DMS53 treated with DMSO at 0.1 percent for 48 hours (cell line): ENCODE measurements around the gene ZHX3.

ENCODE experiments used
- DNase-seq: peaks from one replicate; lab custom pipeline; 2025; ENCODE audit not compliant: unreplicated experiment; lab: John Stamatoyannopoulos, UW

ZHX3 gene

GRCh38 chr20:41158082-41158625 is 159.4 kb downstream of the ZHX3 start:
- no peak for DNase-seq

GRCh38 chr20:41155261-41155660 is 162.3 kb downstream of the ZHX3 start:
- no peak for DNase-seq

- no peak for DNase-seq
Measured at GRCh38 chr20:41154436-41155176, 162.9 kb downstream of the ZHX3 start.

DNA sequence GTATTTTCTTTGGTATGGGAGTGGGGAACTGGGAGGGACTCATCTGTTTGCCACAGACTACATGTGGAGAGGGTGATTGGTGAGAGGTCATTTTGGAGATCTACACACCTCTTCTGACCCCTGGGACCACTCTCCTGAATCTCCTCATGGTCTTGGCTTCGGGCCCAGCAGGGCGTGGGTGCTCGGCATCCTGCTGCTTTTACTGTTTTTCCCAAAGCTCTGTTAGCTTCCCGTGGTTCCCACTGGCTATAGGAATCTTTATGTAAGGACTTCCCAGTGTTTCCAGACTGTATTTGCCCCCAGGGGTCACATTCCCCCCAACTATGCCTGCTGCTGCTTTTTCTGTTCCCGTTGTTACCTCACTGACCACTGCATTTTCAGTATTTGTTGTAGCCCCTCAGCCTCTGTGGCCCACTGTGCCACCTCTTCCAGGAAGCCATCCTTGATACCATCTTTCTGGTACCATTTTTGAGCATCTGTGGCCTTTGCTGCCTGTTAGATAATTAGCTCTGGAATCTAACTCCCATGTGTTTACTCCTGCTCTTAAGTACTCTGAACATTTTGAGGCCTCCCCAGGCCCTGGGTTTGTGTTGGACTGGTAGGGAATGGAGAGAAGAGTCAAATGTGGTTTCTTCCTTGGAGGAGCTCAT is 165.3 kb downstream of the ZHX3 start:
- no peak for DNase-seq

DNA sequence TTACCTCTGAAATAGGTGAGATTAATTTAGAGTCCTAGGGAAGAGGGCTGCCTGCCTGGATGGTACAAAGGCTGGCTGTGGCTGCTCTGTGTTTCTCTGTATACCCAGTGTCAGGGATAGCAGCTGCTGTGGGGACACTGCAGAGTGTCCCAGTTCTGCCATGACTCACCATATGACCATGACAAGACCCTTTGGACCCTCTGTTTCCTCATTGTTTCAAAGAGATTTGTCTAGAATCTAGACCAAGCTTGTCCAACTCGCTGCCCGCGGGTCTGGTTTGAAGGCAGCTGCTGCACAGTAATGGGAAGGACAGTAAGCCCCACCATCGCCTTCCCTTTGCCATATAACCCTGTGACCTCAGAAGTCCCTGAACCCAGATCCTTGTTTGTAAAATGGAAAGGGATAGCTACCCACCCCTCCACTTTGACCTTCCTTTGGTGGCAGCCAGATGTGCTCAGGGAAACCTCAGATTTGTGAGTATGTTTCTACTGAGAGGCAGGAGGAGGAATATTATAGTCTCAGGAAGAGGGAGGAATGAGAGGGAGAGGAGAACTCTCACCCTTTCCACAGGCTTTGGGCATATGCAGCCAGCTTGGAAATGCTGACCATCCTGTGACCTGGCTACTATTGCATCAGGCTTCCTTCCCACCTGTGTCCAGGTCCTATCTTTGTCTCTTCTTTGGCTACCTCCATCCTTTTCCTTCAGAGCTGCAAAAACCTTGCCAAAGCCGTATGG is 166.2 kb downstream of the ZHX3 start:
- no peak for DNase-seq

DNA sequence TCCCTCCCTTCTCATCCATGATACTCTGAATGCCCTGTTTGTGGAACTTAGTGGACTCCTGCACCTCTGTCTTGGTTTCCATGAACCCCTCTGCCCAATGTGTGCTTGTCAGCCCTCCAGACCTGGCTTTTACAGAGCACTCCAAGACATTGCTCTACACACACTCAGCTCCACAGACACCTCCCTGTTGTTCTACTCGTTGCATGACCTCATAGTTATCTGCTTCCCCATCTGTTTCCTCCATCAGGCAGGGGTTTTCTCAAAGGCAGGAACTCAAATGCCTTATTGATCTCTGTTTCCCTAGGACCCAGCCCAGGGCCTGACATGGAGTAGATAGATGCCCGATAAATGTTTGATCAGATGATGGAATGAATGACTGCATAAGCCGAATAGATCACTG is 166.9 kb downstream of the ZHX3 start:
- DNase-seq: no peak

GRCh38 chr20:41148942-41149341 is 168.6 kb downstream of the ZHX3 start:
- DNase-seq: no peak

DNA sequence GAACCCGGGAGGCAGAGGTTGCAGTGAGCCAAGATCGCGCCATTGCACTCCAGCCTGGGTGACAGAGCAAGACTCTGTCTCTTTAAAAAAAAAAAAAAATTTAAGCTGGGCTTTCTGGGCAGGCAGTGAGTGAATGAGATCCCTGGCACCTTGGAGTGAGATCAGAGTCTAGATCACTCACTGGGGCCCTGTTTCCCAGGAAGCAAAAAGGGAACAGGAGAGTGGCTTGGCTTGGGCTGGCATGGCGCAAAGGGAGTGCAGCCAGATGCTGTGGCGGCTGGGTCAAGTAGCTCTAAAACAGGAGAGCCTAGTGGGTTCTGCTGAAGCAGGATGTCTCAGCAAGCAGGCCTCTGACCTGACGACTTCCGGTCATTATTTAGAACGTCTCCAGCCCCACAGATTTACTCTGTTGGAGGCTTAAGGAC is 169.8 kb downstream of the ZHX3 start:
- DNase-seq: no peak

DNA sequence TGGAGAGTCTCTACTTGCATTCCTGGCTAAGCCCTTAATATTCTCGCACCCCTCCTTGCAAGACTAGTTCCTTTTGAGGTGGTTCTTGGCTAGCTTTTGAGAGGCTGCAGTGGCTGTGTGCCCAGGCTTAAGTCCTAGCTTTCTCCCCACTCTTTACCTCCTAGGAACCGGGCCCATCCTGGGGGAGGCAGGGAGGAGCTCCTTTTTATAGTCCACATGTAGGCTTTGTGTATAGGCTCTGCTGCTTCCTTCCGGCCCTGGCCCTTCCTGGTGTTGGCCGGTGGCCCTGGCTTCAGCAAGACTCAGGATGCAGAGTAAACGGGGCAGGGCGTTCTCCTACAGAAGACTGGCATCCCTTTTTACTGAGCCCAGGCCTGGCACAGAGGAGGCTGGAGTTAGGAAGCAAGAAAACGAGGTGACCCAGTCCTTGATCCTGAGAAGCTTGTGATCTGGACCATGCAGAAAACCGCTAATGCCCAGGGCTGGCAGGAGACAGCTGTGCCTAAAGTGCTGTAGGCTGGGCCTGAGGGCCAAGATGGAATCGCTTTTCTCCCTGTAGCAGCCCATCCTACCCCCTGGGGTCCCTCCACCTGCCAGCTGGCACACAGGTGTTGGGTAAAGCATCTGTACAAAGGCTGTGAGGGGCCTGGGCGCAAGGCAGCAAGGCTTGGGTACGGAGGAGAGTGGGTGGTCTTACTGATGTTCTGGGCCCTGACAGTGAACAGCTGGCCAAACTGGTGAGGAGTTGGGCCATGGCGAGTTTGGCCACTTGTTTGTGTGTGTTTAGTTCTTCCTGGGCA is 171.5 kb downstream of the ZHX3 start:
- DNase-seq: no peak

DNA sequence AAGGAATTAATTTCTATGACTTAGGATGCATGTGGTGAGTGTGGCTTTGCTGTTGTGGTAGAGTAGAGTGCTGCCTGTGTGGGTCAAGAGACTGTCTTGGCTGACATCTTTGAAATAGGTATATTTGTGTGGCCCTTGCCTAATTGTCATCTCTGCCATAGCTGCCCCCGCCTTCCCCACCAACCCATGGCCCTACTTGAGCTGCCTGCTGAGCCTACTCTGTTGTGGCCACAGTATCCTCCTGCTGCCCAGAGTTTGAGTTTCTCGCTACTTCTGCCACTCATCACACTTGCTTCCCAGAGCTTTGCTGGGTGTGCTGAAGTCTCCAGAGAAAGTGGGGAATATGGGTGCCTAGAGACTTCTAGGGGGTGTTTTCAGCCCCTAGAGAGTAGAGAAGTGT is 172.2 kb downstream of the ZHX3 start:
- DNase-seq: no peak

GRCh38 chr20:41143354-41143753 is 174.2 kb downstream of the ZHX3 start:
- no peak for DNase-seq

GRCh38 chr20:41142919-41143318 is 174.6 kb downstream of the ZHX3 start:
- no peak for DNase-seq

- no peak for DNase-seq
Measured at GRCh38 chr20:41142245-41142644, 175.3 kb downstream of the ZHX3 start.

GRCh38 chr20:41141153-41141815 is 176.2 kb downstream of the ZHX3 start:
- no peak for DNase-seq

- DNase-seq: no peak
Measured at GRCh38 chr20:41140226-41141133, 177.1 kb downstream of the ZHX3 start.

- no peak for DNase-seq
Measured at GRCh38 chr20:41139227-41140093, 178.1 kb downstream of the ZHX3 start.

- no peak for DNase-seq
Measured at GRCh38 chr20:41138475-41139226, 178.9 kb downstream of the ZHX3 start.
